ENCODE results near the gene SDK2.
"Not testable (repeated sequence)": the region's sequence is repeated elsewhere in the genome, so short reads cannot be mapped to it uniquely, and the experiment has no call there.

SDK2 gene

GRCh38 chr17:73311428-73311780 lies 332.8 kb downstream of the SDK2 start:
- no peak for DNase-seq

- DNase-seq, result no peak
Measured at GRCh38 chr17:73309727-73310596, 334.3 kb downstream of the SDK2 start.

- not testable (repeated sequence) for DNase-seq
Measured at GRCh38 chr17:73308959-73309358, 335.3 kb downstream of the SDK2 start.

GRCh38 chr17:73308017-73308823 lies 336.0 kb downstream of the SDK2 start:
- no peak for DNase-seq

- no peak for DNase-seq
Measured at GRCh38 chr17:73307130-73307529, 337.1 kb downstream of the SDK2 start.

GRCh38 chr17:73305845-73306836 lies 338.1 kb downstream of the SDK2 start:
- no peak for DNase-seq

- peak; percentile 35 for DNase-seq
Measured at GRCh38 chr17:73304971-73305812, 339.1 kb downstream of the SDK2 start.

GRCh38 chr17:73304438-73304837 lies 339.8 kb downstream of the SDK2 start:
- no peak for DNase-seq

- DNase-seq, result no peak
Measured at GRCh38 chr17:73302189-73302588, 342.1 kb downstream of the SDK2 start.

GRCh38 chr17:73301369-73301768 lies 342.9 kb downstream of the SDK2 start:
- no peak for DNase-seq

GRCh38 chr17:73300392-73300791 lies 343.9 kb downstream of the SDK2 start:
- no peak for DNase-seq

- no peak for DNase-seq
Measured at GRCh38 chr17:73297934-73298861, 346.0 kb downstream of the SDK2 start.

GRCh38 chr17:73293480-73293911 lies 350.7 kb downstream of the SDK2 start:
- DNase-seq, result no peak

GRCh38 chr17:73293031-73293430 lies 351.2 kb downstream of the SDK2 start:
- no peak for DNase-seq

GRCh38 chr17:73292031-73292531 lies 352.2 kb downstream of the SDK2 start:
- DNase-seq, result no peak

GRCh38 chr17:73291260-73291801 lies 352.9 kb downstream of the SDK2 start:
- no peak for DNase-seq

GRCh38 chr17:73290399-73291259 lies 353.6 kb downstream of the SDK2 start:
- no peak for DNase-seq

- DNase-seq, result no peak
Measured at GRCh38 chr17:73289549-73290254, 354.5 kb downstream of the SDK2 start.
